ENCODE measurements around the gene MSMB. TPM values are rescaled to one million over a fixed set of nuclear protein-coding genes. Genes with fewer than 3 reads are reported as not detected.
"Not testable (repeated sequence)": the region's sequence is repeated elsewhere in the genome, so short reads cannot be mapped to it uniquely, and the experiment has no call there.

MSMB gene, protein sequence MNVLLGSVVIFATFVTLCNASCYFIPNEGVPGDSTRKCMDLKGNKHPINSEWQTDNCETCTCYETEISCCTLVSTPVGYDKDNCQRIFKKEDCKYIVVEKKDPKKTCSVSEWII
- not detected for total RNA-seq

GRCh38 chr10:46046261-46046660, at the start of gene MSMB:
TSS of gene MSMB (minus strand) at chr10:46046269. CDS start at chr10:46046237, 32 bp downstream.
- DNase-seq = no peak

DNA sequence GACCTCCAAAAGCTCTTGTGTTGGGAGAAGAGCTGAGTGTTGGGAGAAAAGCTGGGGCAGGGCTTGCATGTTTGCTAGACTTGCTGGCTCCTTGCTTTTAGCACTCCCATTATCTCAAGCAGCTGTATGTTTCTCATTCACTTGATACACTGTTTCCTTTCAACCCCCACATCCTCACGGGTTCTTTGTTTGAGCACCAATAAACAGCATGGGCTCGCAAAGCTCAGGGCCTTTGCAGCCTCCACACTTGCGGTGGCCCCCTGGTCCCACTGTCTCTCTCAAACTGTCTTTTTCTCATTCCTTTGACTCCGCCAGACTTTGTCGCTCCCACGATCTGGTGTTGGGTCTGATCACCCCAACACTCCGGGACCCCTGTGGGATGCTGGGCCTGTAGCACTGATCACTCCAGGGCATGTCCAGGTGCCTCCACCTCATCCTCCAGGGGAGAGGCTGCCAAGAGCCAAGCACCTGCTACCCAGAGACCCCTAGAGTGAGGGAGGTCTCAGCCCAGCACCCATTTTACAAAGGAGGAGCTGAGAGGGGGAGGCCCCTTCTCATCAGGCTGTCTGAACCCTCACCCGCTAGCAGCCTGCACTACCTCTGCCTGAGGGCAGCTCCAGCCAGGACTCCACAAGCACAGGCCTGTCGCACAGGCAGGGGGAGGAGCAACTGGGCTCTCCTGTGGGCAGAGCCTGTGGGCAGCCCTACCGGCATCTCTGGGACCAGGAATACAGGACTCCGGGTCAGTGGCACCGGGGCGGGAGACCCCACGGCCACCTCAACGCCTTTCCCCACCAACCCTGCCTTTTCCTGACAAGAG, 49.1 kb upstream of the MSMB start:
- no peak for DNase-seq

GRCh38 chr10:46094197-46094500, 48.1 kb upstream of the MSMB start:
- DNase-seq = no peak

GRCh38 chr10:46093316-46094196, 47.5 kb upstream of the MSMB start:
- not testable (repeated sequence) for DNase-seq

GRCh38 chr10:46092524-46093081, 46.5 kb upstream of the MSMB start:
- no peak for DNase-seq

DNA sequence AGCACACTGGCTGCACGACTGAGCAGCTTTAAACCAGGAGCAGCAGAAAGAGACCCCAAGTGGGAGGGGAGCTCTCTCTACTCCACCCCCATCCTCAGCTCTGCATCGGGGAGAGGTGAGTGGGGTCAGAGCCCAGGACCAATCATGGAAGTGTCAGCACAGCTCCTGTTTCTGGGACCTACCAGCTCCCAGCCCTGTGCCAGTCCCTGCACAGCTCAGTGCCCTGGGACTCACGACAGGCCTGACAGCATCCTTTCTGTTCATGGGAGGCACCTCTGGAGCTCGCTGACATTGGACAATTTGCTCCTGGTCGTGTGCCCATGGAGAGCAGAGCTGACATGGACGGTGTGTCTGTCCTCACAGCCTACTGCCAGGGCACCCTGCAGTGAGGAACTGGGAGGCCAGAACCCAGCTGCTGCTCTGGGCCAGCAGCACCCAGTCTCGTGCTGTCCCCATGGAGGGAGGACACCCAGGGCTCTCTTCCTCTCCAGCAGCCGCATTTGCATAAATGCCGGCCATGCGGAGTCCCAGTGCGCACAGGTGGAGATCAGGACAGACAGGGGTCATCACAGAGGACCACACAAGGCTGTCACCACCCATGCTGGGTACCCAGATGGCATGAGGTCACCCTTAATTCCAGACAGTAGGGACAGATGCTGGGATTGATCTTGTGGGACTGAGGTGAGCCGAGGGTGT, 45.9 kb upstream of the MSMB start:
- no peak for DNase-seq

DNA sequence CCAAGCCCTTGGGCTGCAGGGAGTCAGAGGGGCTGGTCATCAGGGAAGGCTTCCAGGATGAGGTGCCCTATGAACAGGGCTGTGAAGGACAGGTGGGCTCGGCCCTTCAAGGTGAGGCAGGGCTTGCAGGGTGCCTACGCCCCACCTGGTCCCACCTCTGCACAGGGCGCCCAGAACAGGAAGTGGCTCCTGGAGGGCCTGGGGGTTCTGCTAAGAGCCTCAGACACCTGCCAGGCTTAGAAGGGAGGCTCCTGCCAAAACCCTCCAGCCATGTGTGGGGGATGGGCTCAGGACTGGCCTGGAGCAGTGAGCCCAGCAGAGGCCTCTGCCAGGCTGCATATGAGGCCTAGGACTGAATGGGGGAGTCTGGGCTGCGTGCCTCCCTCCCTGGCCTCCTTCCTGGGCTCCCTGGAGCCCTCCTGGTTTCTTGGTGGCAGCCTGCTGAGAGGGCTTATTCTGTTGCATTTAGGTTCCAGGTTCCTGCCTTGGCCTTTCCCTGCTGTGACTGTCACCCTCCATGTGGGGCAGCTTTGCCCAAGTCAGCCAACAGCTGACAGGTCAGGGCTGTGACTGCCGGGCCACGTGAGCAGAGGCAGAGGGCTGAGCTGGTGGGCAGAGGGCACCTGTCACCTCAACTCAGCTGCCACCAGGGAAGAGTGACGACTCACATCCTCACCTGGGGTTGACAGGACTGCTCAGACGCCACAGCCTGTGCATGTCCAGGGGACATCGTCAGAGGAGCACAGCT, 45.2 kb upstream of the MSMB start:
- peak; percentile 5 for DNase-seq

- no peak for DNase-seq
These were observed 44.3 kb upstream of the MSMB start for GRCh38 chr10:46090258-46090812.

DNA sequence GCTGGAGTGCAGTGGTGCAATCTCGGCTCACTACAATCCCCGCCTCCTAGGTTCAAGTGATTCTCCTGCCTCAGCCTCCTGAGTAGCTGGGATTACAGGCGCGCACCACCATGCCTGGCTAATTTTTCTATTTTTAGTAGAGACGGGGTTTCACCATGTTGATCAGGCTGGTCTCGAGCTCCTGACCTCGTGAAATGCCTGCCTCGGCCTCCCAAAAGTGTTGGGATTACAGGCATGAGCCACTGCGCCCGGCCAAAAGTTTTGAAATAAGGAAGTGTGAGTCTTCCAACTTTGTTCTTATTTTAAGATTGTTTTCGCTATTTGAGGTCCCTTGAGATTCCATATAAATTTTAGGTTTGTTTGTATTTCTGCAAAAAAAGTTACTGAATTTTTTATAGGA, 41.3 kb upstream of the MSMB start:
- not testable (repeated sequence) for DNase-seq

- no peak for DNase-seq
These were observed 38.5 kb upstream of the MSMB start for GRCh38 chr10:46084321-46085165.

- DNase-seq = no peak
These were observed 34.8 kb upstream of the MSMB start for GRCh38 chr10:46080886-46081285.

GRCh38 chr10:46079831-46080585, 33.9 kb upstream of the MSMB start:
- no peak for DNase-seq

DNA sequence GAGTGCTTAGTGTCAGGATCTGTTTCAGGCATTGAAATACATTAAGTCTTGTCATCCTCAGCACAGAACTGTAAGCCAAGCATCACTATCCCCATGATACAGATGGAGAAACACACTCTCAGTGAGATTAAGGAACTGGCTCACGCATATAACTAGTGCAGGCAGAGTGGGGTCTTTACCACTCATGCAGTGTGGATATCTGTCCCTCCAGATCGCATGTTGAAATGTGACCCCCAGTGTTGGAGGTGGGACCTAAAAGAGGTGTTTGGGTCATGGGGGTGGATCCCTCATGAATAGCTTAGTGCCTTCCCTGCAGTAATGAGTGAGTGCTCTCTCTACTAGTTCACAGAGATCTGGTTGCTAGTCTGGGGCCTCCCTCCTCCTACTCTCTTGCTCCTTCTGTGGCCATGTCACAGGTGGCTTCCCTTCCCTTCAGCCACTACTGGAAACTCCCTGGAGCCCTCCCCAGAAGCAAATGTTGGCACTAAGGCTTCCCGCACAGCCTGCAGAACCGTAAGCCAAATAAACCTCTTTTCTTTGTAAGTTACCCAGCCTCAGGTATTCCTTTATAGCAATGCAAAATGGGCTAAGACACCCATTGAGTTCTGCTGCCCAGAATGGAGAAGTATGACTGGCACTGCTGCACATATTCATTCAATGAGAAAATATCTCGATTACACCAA, 31.8 kb upstream of the MSMB start:
- DNase-seq = no peak

DNA sequence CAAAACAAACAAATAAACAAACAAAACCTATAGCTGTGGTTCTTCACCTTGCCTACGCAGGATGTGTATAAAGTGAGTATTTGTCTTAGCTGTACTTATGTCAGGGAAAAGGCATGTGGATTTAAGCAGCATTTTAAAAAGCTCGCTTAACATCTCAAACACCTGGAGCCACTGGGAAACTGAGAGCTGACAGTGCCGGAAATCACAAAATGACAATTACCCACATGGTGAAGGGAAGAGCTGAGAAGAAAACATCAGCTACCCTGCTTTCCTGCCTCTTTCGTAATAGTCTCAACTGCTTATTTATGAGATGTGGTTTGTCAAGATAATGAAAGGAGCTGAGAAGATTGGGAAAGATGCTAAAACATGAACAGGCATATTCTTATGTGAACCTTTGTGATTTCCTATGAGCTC, 31.1 kb upstream of the MSMB start:
- no peak for DNase-seq

GRCh38 chr10:46075869-46076268, 29.8 kb upstream of the MSMB start:
- DNase-seq = no peak

GRCh38 chr10:46074196-46074946, 28.3 kb upstream of the MSMB start:
- no peak for DNase-seq

DNA sequence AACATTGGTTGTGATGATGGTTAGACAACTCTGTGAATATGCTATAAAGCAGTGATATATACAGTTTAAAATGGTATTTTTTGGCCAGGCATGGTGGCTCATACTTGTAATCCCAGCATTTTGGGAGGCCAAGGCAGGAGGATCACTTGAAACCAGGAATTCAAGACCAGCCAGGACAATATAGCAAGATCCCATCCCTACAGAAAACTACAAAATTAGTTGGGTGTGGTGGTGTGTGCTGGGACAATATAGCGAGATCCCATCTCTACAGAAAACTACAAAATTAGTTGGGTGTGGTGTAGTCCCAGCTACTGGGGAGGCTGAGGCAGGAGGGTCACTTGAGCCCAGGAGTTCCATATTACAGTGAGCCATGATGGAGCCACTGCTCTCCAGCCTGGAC, 27.5 kb upstream of the MSMB start:
- no peak for DNase-seq

GRCh38 chr10:46070749-46071148, 24.7 kb upstream of the MSMB start:
- DNase-seq = no peak
